Epithelial cell of proximal tubule (primary cell): Measurements from ENCODE around the gene FADS3. TPM values are rescaled to one million over a fixed set of nuclear protein-coding genes. Genes with fewer than 3 reads are reported as not detected.

Source experiments
- DNase-seq: peaks from one replicate; pipeline ENCODE4 v3.0.0-alpha.2; 2011; ENCODE audit warnings: low read depth
- H3K4me3 ChIP-seq: 2 replicates; pipeline ENCODE4 v1.5.1; 2011; ENCODE audit warnings: low read depth, mild to moderate bottlenecking, low read length
- CTCF ChIP-seq: conservative IDR thresholded peaks from 2 replicates; pipeline ENCODE4 v1.5.1; 2012; ENCODE audit warnings: low read depth, mild to moderate bottlenecking, low read length
- total RNA-seq: library from RNA; depleted of rRNA; stranded (reverse); fragments of >200 nt; gene quantifications from 2 replicates; pipeline ENCODE4 v1.2.3, GENCODE V29; 2015

Gene FADS3
- total RNA-seq, 1 donor from 2014 or later, result 48.0 TPM

- TF ChIP-seq CTCF, result no peak
- DNase-seq, result no peak
Observed at GRCh38 chr11:61926235-61926634, 34.9 kb upstream of the FADS3 start.

GRCh38 chr11:61925736-61926135, 34.4 kb upstream of the FADS3 start:
- no peak for DNase-seq
- TF ChIP-seq CTCF, result no peak
- H3K4me3 ChIP-seq, result no peak overlapping the region

More at GRCh38 chr11:61926235-61926634, 34.9 kb upstream of the FADS3 start:
- H3K4me3 ChIP-seq, result no peak overlapping the region

- no peak for DNase-seq
- H3K4me3 ChIP-seq, result no peak overlapping the region
- no peak for TF ChIP-seq CTCF
Observed at GRCh38 chr11:61924064-61924455, 32.7 kb upstream of the FADS3 start.

GRCh38 chr11:61923166-61924063, 32.1 kb upstream of the FADS3 start:
- no peak overlapping the region for H3K4me3 ChIP-seq
- TF ChIP-seq CTCF, result no peak
- DNase-seq, result no peak

GRCh38 chr11:61922539-61922938, 31.2 kb upstream of the FADS3 start:
- no peak for DNase-seq
- no peak for TF ChIP-seq CTCF
- H3K4me3 ChIP-seq, result no peak overlapping the region

GRCh38 chr11:61921446-61921845, 30.1 kb upstream of the FADS3 start:
- no peak for TF ChIP-seq CTCF
- no peak overlapping the region for H3K4me3 ChIP-seq
- DNase-seq, result no peak
